GM21360 (cell line): ENCODE data around the gene ITLN1.
"Not testable (repeated sequence)": the region's sequence is repeated elsewhere in the genome, so short reads cannot be mapped to it uniquely, and the experiment has no call there.

Experiments used
- ATAC-seq: cut with Tn5 transposase; IDR thresholded peaks from one replicate; pipeline ENCODE4 v1.9.1; 2021; ENCODE audit warnings: mild to moderate bottlenecking, moderate library complexity; ENCODE audit not compliant: unreplicated experiment

ITLN1 gene

GRCh38 chr1:160883581-160884513 is 1.1 kb downstream of the ITLN1 start:
- ATAC-seq, result no peak

DNA sequence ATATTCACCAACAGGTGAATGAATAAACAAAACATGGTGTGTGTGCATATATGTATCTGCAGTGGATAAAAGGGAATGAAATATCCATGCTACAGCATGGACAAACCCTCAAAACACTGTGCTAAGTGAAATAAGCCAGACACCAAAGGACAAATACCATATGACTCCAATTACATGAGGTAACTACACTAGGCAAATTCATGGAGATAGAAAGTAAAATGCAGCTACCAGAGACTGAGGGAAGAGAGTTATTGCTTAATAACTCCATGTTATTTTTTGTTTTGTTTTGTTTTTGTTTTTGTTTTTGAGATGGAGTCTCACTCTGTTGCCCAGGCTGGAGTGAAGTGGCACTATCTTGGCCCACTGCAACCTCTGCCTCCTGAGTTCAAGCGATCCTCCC is 2.4 kb downstream of the ITLN1 start:
- no peak for ATAC-seq

DNA sequence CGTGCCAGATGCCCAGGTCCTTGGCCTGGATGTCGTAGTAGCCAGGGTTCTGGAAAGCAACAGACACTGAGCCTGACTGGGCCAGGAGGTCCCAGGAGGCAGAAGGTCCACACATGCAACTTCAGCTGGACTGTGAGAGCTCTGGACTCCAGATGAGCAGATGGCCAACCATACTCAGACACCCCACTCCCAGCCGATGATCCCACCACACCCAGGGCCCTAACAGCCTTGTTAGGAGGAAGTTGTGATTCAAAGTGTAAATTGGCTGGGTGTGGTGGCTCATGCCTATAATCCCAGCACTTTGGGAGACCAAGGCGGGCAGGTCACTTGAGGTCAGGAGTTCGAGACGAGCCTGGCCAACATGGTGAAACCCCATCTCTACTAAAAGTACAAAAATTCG is 3.7 kb downstream of the ITLN1 start:
- ATAC-seq, result not testable (repeated sequence)

DNA sequence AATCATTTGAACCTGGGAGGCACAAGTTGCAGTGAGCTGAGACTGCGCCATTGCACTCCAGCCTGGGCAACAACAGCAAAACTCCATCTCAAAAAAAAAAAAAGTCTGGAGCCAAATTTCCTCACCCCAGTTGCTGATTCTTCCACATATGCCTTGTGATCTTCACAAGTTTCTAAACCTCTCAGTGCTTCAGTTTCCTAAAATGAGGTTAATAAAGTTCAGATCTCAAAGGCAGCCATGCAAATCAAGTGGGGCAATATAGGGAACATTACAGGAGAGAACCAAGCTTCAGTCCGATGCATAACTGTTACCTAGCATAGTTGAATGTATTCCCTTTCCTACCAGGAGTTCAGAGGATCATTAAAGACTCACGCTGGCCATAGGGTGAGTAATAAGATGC is 4.8 kb downstream of the ITLN1 start:
- no peak for ATAC-seq

- ATAC-seq, result no peak
Measured at GRCh38 chr1:160879056-160879455, 5.9 kb downstream of the ITLN1 start.

- no peak for ATAC-seq
Measured at GRCh38 chr1:160877221-160877620, 7.8 kb downstream of the ITLN1 start.

GRCh38 chr1:160876311-160876710 is 8.7 kb downstream of the ITLN1 start:
- no peak for ATAC-seq

- ATAC-seq, result not testable (repeated sequence)
Measured at GRCh38 chr1:160875591-160875990, 9.4 kb downstream of the ITLN1 start.

- no peak for ATAC-seq
Measured at GRCh38 chr1:160874935-160875334, 10.0 kb downstream of the ITLN1 start.

- ATAC-seq, result no peak
Measured at GRCh38 chr1:160868141-160868540, 16.8 kb downstream of the ITLN1 start.

GRCh38 chr1:160867651-160868050 is 17.3 kb downstream of the ITLN1 start:
- ATAC-seq, result not testable (repeated sequence)

DNA sequence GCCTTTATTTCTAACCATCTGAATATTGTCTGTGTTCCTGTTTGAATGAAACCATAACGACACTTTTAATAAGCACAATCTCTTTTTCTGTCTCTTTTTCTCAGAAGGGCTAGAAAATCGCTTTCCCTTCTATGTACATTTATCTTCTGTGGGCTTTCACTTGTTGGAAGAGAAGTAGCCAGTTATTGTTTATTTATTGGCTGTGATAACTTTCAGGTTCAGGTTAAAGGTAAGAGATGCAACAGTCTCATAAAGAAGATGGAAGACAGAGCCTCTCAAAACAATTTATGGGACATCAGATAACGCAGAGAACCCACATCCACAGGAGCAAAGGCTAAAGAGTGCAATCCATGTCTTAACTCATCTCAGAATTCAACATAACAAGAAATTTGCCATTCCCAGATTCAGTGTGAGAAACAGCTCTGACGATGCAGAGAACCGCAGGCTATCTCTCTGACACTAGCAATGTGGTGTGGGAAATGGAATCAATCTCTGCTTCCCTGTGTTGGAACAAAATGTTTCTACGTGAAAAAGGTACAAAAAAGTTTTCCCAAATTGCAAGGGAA is 18.2 kb downstream of the ITLN1 start:
- ATAC-seq, result no peak

DNA sequence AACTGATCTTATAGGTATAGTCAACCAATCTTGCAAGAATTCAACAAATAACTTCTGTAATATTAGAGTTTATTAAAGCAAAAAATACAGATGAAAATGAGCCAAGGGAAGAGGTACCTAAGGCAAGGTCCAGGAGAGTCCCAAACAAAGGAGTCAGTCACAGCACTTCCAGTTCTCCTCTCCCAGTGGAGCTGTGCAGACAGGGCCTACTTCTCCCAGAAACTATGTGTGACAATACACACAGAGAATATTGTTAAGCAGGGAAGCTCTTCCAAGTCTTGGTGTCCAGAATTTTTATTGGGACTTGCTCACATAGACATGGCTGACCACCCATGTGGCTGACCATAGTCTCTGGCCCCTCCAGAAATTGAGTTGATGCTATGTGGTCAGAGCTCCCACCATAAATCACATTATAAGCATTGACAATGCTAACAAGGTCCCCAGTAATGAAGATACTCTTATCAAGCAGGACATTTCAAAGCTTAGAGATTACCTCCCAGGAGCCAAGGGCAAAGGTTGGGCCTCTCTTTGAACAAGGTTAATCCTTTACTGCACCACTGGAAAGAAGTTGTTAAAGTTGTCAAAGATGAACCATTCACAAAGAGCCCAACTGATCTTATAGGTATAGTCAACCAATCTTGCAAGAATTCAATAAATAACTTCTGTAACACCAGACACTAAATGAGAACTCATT is 18.8 kb downstream of the ITLN1 start:
- ATAC-seq, result no peak

GRCh38 chr1:160865337-160865736 is 19.6 kb downstream of the ITLN1 start:
- no peak for ATAC-seq

GRCh38 chr1:160864173-160864572 is 20.8 kb downstream of the ITLN1 start:
- ATAC-seq, result no peak

DNA sequence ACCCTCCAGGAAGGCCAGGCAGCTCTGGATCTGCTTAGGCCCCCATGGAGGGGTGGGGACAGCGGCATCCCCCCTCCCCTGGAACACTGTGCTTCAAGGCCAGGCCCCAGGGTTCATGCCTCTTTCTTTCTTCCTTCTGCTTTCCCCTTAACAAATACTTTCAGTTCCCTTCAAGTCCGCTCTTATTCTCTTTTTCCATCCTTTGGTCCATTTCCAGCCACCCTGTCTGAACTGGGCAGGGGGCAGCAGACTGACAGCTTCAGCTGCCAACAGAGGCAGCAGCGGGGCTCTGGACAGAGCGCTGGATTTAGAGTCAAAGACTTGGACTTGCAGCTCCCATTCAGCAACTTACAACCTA is 21.2 kb downstream of the ITLN1 start:
- ATAC-seq, result no peak

DNA sequence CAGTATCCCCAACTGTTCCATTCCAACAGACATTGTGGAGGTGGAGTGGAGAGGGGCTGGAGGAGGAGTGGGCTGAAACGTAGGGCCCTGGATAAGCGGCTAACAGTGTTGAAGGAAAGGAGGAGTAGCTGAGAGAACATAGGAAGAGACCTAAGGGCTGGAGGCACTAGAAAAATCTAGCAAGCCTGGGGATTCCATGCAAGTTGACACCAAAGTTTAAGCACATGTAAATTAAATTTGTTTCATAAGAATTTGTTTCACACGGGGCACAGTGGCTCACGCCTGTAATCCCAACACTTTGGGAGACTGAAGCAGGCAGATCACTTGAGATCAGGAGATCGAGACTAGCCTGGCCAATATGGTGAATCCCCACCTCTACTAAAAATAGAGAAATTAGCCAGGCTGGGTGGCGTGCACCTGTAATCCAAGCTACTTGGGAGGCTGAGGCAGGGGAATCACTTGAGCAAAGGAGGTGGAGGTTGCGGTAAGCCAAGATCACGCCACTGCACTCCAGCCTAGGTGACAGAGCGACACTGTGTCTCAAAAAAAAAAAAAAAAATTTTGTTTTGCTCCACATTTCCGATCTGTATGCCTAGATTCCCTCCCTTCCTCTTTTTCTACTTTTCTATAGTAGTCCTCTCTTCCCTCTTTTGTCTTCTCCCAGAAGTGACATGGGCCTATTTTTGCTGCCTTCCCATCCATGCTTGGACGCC is 21.8 kb downstream of the ITLN1 start:
- ATAC-seq, result no peak

- no peak for ATAC-seq
Measured at GRCh38 chr1:160862203-160863060, 22.5 kb downstream of the ITLN1 start, which contains the start of gene CD244. Gene CD244 (minus strand): TSS chr1:160862887. CDS start chr1:160862677, 210 bp downstream.

GRCh38 chr1:160860840-160861505 is 24.0 kb downstream of the ITLN1 start:
- no peak for ATAC-seq

GRCh38 chr1:160859166-160859565 is 25.8 kb downstream of the ITLN1 start:
- ATAC-seq, result no peak
